Chondrocyte (in vitro differentiated cells): ENCODE results near the gene SPPL2B. TPM values are rescaled to one million over a fixed set of nuclear protein-coding genes. Genes with fewer than 3 reads are reported as not detected.

Experiments used
- DNase-seq: peaks from one replicate; pipeline ENCODE4 v3.0.0; 2021; ENCODE audit warnings: mixed read lengths, low spot score
- H3K27ac Mint-ChIP-seq: one replicate; pipeline ENCODE4 v1.8.0; 2021; ENCODE audit warnings: mild to moderate bottlenecking, moderate library complexity, mixed read lengths; ENCODE audit not compliant: unreplicated experiment
- H3K27me3 Mint-ChIP-seq: 2 replicates; pipeline ENCODE4 v1.8.0; 2021; ENCODE audit warnings: low read depth, mixed read lengths
- H3K36me3 Mint-ChIP-seq: 2 replicates; pipeline ENCODE4 v1.8.0; 2021; ENCODE audit warnings: low read depth, mixed read lengths
- H3K4me1 Mint-ChIP-seq: 2 replicates; pipeline ENCODE4 v1.8.0; 2021; ENCODE audit warnings: low read depth, mild to moderate bottlenecking, mixed read lengths
- H3K4me3 Mint-ChIP-seq: one replicate; pipeline ENCODE4 v1.8.0; 2021; ENCODE audit warnings: mild to moderate bottlenecking, moderate library complexity, mixed read lengths; ENCODE audit not compliant: unreplicated experiment
- H3K9me3 Mint-ChIP-seq: 2 replicates; pipeline ENCODE4 v1.8.0; 2021; ENCODE audit warnings: low read depth, mixed read lengths
- CTCF ChIP-seq: fragments of 200-600 bp; sonication (generic); IDR thresholded peaks from 2 replicates; pipeline ENCODE4 v1.5.0; 2021; ENCODE audit warnings: antibody characterized with exemption, mild to moderate bottlenecking, moderate library complexity
- total RNA-seq: library from RNA; stranded (reverse); gene quantifications from 3 replicates; pipeline ENCODE4 v1.2.1, GENCODE V29; 2021

The SPPL2B gene
- total RNA-seq, 1 donor from 2014 or later, result 48.9 TPM

- Mint-ChIP-seq H3K27ac (no peak overlapping the region), H3K4me3 (no peak overlapping the region), H3K36me3 (no peaks in the 10 kb centered on the region), H3K27me3 (peaks cover 3% of the 10 kb centered on the region), H3K9me3 (peaks cover 2% of the 10 kb centered on the region), H3K4me1 (peaks cover 19% of the 10 kb centered on the region)
- DNase-seq, result no peak
- no peak for TF ChIP-seq CTCF
These were observed 47.1 kb downstream of the SPPL2B start for GRCh38 chr19:2375353-2376121.

DNA sequence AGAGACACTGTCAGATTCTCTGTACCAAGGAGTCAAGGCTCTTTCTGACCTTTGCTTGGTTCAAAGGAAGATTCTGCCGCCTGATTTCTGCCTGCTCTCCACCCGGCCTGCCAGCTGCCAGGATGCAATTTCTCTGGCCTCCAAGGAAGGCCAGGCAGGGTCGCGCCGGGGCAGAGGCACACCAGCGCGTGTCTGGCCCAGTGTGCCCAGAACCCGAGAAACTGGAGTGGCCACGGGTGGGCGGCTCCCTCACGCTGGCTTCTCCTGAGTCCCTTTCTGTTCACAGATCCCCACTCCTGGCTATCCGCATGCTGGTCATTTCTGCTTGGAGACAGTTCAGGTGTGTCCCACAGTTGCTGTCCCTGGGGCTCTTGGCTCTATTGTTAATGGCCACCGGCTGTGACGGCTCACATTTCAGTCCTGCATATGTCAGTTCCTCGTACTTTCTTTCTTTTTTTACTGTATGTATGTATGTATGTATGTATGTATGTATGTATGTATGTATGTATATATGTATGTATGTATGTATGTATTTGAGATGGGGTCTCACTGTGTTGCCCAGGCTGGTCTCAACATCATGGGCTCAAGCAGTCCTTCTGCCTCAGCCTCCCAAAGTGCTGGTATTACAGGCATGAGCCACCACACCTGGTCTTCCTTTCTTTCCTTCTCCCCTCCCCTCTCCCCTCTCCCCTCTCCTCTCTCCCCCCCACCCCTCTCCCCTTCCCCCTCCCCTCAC, 48.5 kb downstream of the SPPL2B start:
- no peak for DNase-seq
- H3K9me3 Mint-ChIP-seq, result peaks cover 7% of the 10 kb centered on the region
- peaks cover 1% of the 10 kb centered on the region for H3K27me3 Mint-ChIP-seq
- peaks cover 5% of the 10 kb centered on the region for H3K36me3 Mint-ChIP-seq
- no peak overlapping the region for H3K27ac Mint-ChIP-seq
- no peak for TF ChIP-seq CTCF
- peaks cover 24% of the 10 kb centered on the region for H3K4me1 Mint-ChIP-seq
- no peak overlapping the region for H3K4me3 Mint-ChIP-seq

GRCh38 chr19:2380567-2380966, 52.1 kb downstream of the SPPL2B start:
- no peak overlapping the region for H3K27ac Mint-ChIP-seq
- H3K4me1 Mint-ChIP-seq, result peaks cover 19% of the 10 kb centered on the region
- H3K4me3 Mint-ChIP-seq, result no peak overlapping the region
- peaks cover 7% of the 10 kb centered on the region for H3K9me3 Mint-ChIP-seq
- TF ChIP-seq CTCF, result no peak
- DNase-seq, result no peak
- peaks cover 1% of the 10 kb centered on the region for H3K27me3 Mint-ChIP-seq
- H3K36me3 Mint-ChIP-seq, result peaks cover 5% of the 10 kb centered on the region

DNA sequence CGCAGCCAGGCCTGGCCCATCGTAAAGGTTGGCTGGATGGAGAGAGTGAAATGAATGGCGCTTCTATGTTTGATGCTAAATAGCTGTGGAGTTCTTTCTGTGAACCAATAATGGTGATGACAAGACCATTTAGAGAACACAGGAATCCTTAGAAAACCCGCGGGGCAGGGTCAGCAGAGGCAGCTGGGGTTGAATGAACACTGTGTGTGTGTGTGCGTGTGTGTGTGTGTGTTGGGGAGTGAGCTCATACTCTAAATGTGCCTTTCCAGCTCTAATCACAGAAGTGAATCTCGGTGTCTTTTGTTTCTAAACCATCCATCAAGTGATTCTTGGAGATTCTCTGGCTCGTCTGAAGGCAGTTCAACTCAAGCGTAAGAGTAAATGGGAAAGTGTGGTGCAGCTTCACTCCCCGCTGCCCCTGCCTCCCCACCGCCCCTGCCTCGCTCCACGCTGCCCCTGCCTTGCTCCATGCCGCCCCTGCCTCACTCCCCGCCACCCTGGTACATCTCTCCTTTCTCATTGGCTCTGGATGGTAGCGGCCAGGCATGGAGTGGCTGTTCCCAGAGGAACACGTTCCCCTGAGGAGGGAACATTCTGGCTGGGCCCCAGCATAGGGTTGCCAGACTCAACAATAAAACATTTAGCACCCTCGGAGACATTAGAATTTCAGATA, 52.8 kb downstream of the SPPL2B start:
- DNase-seq, result no peak
- Mint-ChIP-seq H3K27me3 (peaks cover 1% of the 10 kb centered on the region), H3K36me3 (peaks cover 5% of the 10 kb centered on the region), H3K4me1 (peaks cover 19% of the 10 kb centered on the region), H3K9me3 (peaks cover 7% of the 10 kb centered on the region), H3K27ac (no peak overlapping the region), H3K4me3 (peak overlapping the region; percentile 27)
- TF ChIP-seq CTCF, result no peak

GRCh38 chr19:2382530-2383222, 54.2 kb downstream of the SPPL2B start:
- Mint-ChIP-seq H3K27ac (no peak overlapping the region), H3K27me3 (peaks cover 1% of the 10 kb centered on the region), H3K4me3 (no peak overlapping the region), H3K4me1 (peaks cover 19% of the 10 kb centered on the region), H3K9me3 (peaks cover 7% of the 10 kb centered on the region), H3K36me3 (peaks cover 5% of the 10 kb centered on the region)
- no peak for TF ChIP-seq CTCF
- no peak for DNase-seq
